ENCODE results near the gene SH3GL2. TPM values are rescaled to one million over a fixed set of nuclear protein-coding genes. Genes with fewer than 3 reads are reported as not detected.
A peak's percentile ranks its signal among the peaks of the same experiment; 100 is the strongest.

SH3GL2 gene
- total RNA-seq, 1 experiment from 2014 or later, result not detected

- H3K4me1 Mint-ChIP-seq (ENCODE audit: insufficient read depth, unreplicated experiment), result no peaks in the 10 kb centered on the region
- H3K27me3 Mint-ChIP-seq (ENCODE audit: insufficient read depth, unreplicated experiment), result no peaks in the 10 kb centered on the region
- ChIA-PET POLR2A (no interaction called here), CTCF (interaction anchor here (0.6 kb wide), 1 partner anchor 227 kb away, joined by 3 read pairs; no protein-coding TSS in a partner anchor)
- no peak overlapping the region for H3K4me3 Mint-ChIP-seq (ENCODE audit: unreplicated experiment)
- no peak overlapping the region for H3K27ac Mint-ChIP-seq (ENCODE audit: low read depth, unreplicated experiment)
- no peaks in the 10 kb centered on the region for H3K9me3 Mint-ChIP-seq (ENCODE audit: unreplicated experiment)
- no peaks in the 10 kb centered on the region for H3K36me3 Mint-ChIP-seq (ENCODE audit: insufficient read depth, unreplicated experiment)
- TF ChIP-seq, protein P1, sequence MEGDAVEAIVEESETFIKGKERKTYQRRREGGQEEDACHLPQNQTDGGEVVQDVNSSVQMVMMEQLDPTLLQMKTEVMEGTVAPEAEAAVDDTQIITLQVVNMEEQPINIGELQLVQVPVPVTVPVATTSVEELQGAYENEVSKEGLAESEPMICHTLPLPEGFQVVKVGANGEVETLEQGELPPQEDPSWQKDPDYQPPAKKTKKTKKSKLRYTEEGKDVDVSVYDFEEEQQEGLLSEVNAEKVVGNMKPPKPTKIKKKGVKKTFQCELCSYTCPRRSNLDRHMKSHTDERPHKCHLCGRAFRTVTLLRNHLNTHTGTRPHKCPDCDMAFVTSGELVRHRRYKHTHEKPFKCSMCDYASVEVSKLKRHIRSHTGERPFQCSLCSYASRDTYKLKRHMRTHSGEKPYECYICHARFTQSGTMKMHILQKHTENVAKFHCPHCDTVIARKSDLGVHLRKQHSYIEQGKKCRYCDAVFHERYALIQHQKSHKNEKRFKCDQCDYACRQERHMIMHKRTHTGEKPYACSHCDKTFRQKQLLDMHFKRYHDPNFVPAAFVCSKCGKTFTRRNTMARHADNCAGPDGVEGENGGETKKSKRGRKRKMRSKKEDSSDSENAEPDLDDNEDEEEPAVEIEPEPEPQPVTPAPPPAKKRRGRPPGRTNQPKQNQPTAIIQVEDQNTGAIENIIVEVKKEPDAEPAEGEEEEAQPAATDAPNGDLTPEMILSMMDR (IDR thresholded peaks at IDR 0.05; ENCODE audit: unreplicated experiment), result no peak
- BruUV-seq (replicated peaks), result no TSS peak
- DNase-seq (ENCODE audit: unreplicated experiment), result peak; percentile 52
- intact Hi-C loops (cut with micrococcal nuclease), result no loop called here
Observed at GRCh38 chr9:17744786-17745185, 165.9 kb downstream of the SH3GL2 start.

DNA sequence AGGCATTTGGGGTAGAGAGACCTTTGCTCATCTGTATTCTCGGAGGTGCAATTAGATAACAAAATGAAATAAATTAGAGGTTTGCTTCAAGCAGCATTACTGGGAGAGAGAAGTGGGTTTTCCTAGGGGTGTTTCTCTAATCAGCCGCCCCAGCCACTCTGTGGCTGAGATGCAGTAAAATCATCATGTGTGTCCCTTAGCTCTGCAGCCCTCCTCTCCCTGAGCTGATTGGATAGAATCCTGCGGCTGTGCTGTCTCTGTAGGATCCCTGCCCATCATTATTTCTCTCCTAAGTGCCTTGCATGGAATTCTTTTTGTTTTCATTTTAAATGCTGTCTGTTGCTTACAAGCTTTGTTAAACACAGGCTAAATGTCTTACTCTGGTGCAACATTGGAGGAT is 171.4 kb downstream of the SH3GL2 start:
- intact Hi-C loops (cut with micrococcal nuclease), result no loop called here
- ChIA-PET POLR2A (no interaction called here), CTCF (interaction anchor here (0.8 kb wide), 1 partner anchor 61 kb away, joined by 5 read pairs; no protein-coding TSS in a partner anchor)
- H3K4me1 Mint-ChIP-seq (ENCODE audit: insufficient read depth, unreplicated experiment), result no peaks in the 10 kb centered on the region
- TF ChIP-seq, protein P1 (IDR thresholded peaks at IDR 0.05; ENCODE audit: unreplicated experiment), result no peak
- DNase-seq (ENCODE audit: unreplicated experiment), result no peak
- H3K27ac Mint-ChIP-seq (ENCODE audit: low read depth, unreplicated experiment), result no peak overlapping the region
- no peaks in the 10 kb centered on the region for H3K27me3 Mint-ChIP-seq (ENCODE audit: insufficient read depth, unreplicated experiment)
- no peak overlapping the region for H3K4me3 Mint-ChIP-seq (ENCODE audit: unreplicated experiment)
- H3K9me3 Mint-ChIP-seq (ENCODE audit: unreplicated experiment), result peaks cover 15% of the 10 kb centered on the region
- no peaks in the 10 kb centered on the region for H3K36me3 Mint-ChIP-seq (ENCODE audit: insufficient read depth, unreplicated experiment)
- no TSS peak for BruUV-seq (replicated peaks)

GRCh38 chr9:17751486-17751885 is 172.6 kb downstream of the SH3GL2 start:
- no peaks in the 10 kb centered on the region for H3K36me3 Mint-ChIP-seq (ENCODE audit: insufficient read depth, unreplicated experiment)
- ChIA-PET POLR2A (interaction anchor here (0.6 kb wide), 1 partner anchor 1192 kb away, joined by 3 read pairs; no protein-coding TSS in a partner anchor), CTCF (interaction anchor here (0.7 kb wide), 1 partner anchor 1351 kb away, joined by 3 read pairs; no protein-coding TSS in a partner anchor)
- intact Hi-C loops (cut with micrococcal nuclease), result no loop called here
- BruUV-seq (replicated peaks), result no TSS peak
- peaks cover 15% of the 10 kb centered on the region for H3K9me3 Mint-ChIP-seq (ENCODE audit: unreplicated experiment)
- H3K27me3 Mint-ChIP-seq (ENCODE audit: insufficient read depth, unreplicated experiment), result no peaks in the 10 kb centered on the region
- no peak overlapping the region for H3K27ac Mint-ChIP-seq (ENCODE audit: low read depth, unreplicated experiment)
- no peak overlapping the region for H3K4me3 Mint-ChIP-seq (ENCODE audit: unreplicated experiment)
- TF ChIP-seq, protein P1 (IDR thresholded peaks at IDR 0.05; ENCODE audit: unreplicated experiment), result no peak
- no peaks in the 10 kb centered on the region for H3K4me1 Mint-ChIP-seq (ENCODE audit: insufficient read depth, unreplicated experiment)
- no peak for DNase-seq (ENCODE audit: unreplicated experiment)

DNA sequence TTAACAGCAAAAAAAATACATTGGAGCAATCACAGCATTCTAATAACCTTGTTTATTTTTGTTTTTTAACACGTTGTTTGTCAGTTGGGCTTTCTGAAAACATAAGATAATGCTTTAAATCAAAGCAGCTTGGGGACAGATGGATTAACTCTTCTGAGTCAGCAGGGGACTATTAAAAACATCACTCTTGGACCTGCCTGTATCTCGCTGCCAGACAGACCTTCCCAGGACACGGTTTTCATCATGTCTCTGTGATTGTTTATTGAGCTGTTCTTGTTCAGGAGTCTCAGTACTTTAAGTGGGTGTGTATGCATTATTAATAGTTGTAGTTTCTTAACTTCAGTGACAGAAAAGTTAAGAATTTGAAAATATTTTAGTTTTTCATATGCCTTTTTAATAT is 173.2 kb downstream of the SH3GL2 start:
- intact Hi-C loops (cut with micrococcal nuclease), result no loop called here
- H3K4me1 Mint-ChIP-seq (ENCODE audit: insufficient read depth, unreplicated experiment), result no peaks in the 10 kb centered on the region
- H3K36me3 Mint-ChIP-seq (ENCODE audit: insufficient read depth, unreplicated experiment), result no peaks in the 10 kb centered on the region
- no peaks in the 10 kb centered on the region for H3K27me3 Mint-ChIP-seq (ENCODE audit: insufficient read depth, unreplicated experiment)
- H3K27ac Mint-ChIP-seq (ENCODE audit: low read depth, unreplicated experiment), result no peak overlapping the region
- no peak overlapping the region for H3K4me3 Mint-ChIP-seq (ENCODE audit: unreplicated experiment)
- TF ChIP-seq, protein P1 (IDR thresholded peaks at IDR 0.05; ENCODE audit: unreplicated experiment), result no peak
- no peak for DNase-seq (ENCODE audit: unreplicated experiment)
- POLR2A ChIA-PET, result no interaction called here
- BruUV-seq (replicated peaks), result no TSS peak
- CTCF ChIA-PET, result no interaction called here
- H3K9me3 Mint-ChIP-seq (ENCODE audit: unreplicated experiment), result peaks cover 15% of the 10 kb centered on the region
